HEK293T (cell line): ENCODE measurements around the gene EPHX1.

Experiments
- CTCF ChIA-PET: fragments of 350-600 bp; formaldehyde crosslinking; extraction: SDS; loops from one replicate; lab custom pipeline; 2021; ENCODE audit warnings: antibody characterized with exemption, inconsistent platforms; lab: Yijun Ruan, JAX
- POLR2A ChIA-PET: fragments of 350-600 bp; formaldehyde crosslinking; extraction: SDS; loops from one replicate; lab custom pipeline; 2020; ENCODE audit warnings: antibody characterized with exemption, inconsistent platforms; lab: Yijun Ruan, JAX
- DNase-seq: peaks from one replicate; pipeline ENCODE4 v3.0.0; 2012; ENCODE audit warnings: mixed read lengths; ENCODE audit errors: extremely low spot score
- ARNT ChIP-seq: fragments of 450-650 bp; IDR thresholded peaks from 2 replicates; pipeline ENCODE4 v1.6.1; 2017; ENCODE audit warnings: mild to moderate bottlenecking
- BHLHE40 ChIP-seq: fragments of 450-650 bp; IDR thresholded peaks from 2 replicates; pipeline ENCODE4 v1.6.1; 2016; ENCODE audit warnings: mild to moderate bottlenecking, moderate library complexity, borderline replicate concordance
- CTBP1 ChIP-seq: fragments of 450-650 bp; IDR thresholded peaks from 2 replicates; pipeline ENCODE4 v1.6.1; 2016; ENCODE audit warnings: borderline replicate concordance
- ELF4 ChIP-seq: fragments of 450-650 bp; IDR thresholded peaks from 2 replicates; pipeline ENCODE4 v1.6.1; 2017; ENCODE audit warnings: antibody characterized with exemption
- FOXA1 ChIP-seq: fragments of 450-650 bp; IDR thresholded peaks from 2 replicates; pipeline ENCODE4 v1.6.1; 2016; ENCODE audit warnings: mild to moderate bottlenecking
- FOXK2 ChIP-seq: fragments of 450-650 bp; IDR thresholded peaks from 2 replicates; pipeline ENCODE4 v1.6.1; 2016; ENCODE audit warnings: mild to moderate bottlenecking
- FOXM1 ChIP-seq: fragments of 450-650 bp; IDR thresholded peaks from 2 replicates; pipeline ENCODE4 v1.6.1; 2017; ENCODE audit warnings: mild to moderate bottlenecking, borderline replicate concordance
- HDGF ChIP-seq: fragments of 450-650 bp; IDR thresholded peaks from 2 replicates; pipeline ENCODE4 v1.6.1; 2017; ENCODE audit warnings: antibody characterized with exemption, borderline replicate concordance
- L3MBTL2 ChIP-seq: fragments of 450-650 bp; conservative IDR thresholded peaks from 2 replicates; pipeline ENCODE4 v1.6.1; 2016; ENCODE audit warnings: mild to moderate bottlenecking
- LEF1 ChIP-seq: fragments of 450-650 bp; IDR thresholded peaks from 2 replicates; pipeline ENCODE4 v1.6.1; 2017; ENCODE audit warnings: mild to moderate bottlenecking, borderline replicate concordance
- NFRKB ChIP-seq: fragments of 450-650 bp; IDR thresholded peaks from 2 replicates; pipeline ENCODE4 v1.6.1; 2016; ENCODE audit warnings: mild to moderate bottlenecking, moderate library complexity
- PKNOX1 ChIP-seq: fragments of 450-650 bp; IDR thresholded peaks from 2 replicates; pipeline ENCODE4 v1.6.1; 2016
- SP1 ChIP-seq: fragments of 450-650 bp; IDR thresholded peaks from 2 replicates; pipeline ENCODE4 v1.6.1; 2017
- SUZ12 ChIP-seq: fragments of 450-650 bp; IDR thresholded peaks from 2 replicates; pipeline ENCODE4 v1.6.1; 2016; ENCODE audit warnings: mild to moderate bottlenecking
- TARDBP ChIP-seq: fragments of 450-650 bp; IDR thresholded peaks from 2 replicates; pipeline ENCODE4 v1.6.1; 2016
- ZNF384 ChIP-seq: fragments of 450-650 bp; IDR thresholded peaks from 2 replicates; pipeline ENCODE4 v1.6.1; 2016

Gene EPHX1

GRCh38 chr1:225765982-225766674 is 43.8 kb upstream of the EPHX1 start:
- ChIA-PET POLR2A (interaction anchor here (3.5 to 4.0 kb wide), 2 partner anchors 12 to 114 kb away, joined by 24 to 41 read pairs; partner anchors contain the start of genes ENAH and SRP9), CTCF (no interaction called here)
- TF ChIP-seq SP1 (no peak), BHLHE40 (no peak), HDGF (no peak), TARDBP (no peak), FOXK2 (no peak), L3MBTL2 (no peak), ELF4 (no peak), ARNT (no peak), ZNF384 (no peak), LEF1 (no peak), NFRKB (no peak), FOXA1 (no peak), CTBP1 (no peak), SUZ12 (no peak), PKNOX1 (no peak)
- no peak for DNase-seq

GRCh38 chr1:225766967-225767633 is 42.8 kb upstream of the EPHX1 start:
- DNase-seq = no peak
- POLR2A ChIA-PET = interaction anchor here (1.3 to 4.0 kb wide), 4 partner anchors 11 to 115 kb away, joined by 6 to 41 read pairs (median 18); partner anchors contain the start of genes ENAH and SRP9

GRCh38 chr1:225767634-225768540 is 42.0 kb upstream of the EPHX1 start:
- TF ChIP-seq ZNF384 = no peak
- TF ChIP-seq ARNT = no peak
- no peak for TF ChIP-seq BHLHE40
- TF ChIP-seq FOXM1 = no peak
- TF ChIP-seq NFRKB = no peak
- TF ChIP-seq SUZ12 = no peak
- ChIA-PET CTCF (interaction anchor here (0.6 to 2.6 kb wide), 10 partner anchors 10 to 293 kb away, joined by 3 to 13 read pairs (median 3); partner anchors contain the start of gene SRP9), POLR2A (interaction anchor here (0.7 to 4.0 kb wide), 7 partner anchors 10 to 220 kb away, joined by 3 to 41 read pairs (median 6); partner anchors contain the start of genes ENAH and SRP9)
- DNase-seq = no peak

More at GRCh38 chr1:225766967-225767633, 42.8 kb upstream of the EPHX1 start:
- TF ChIP-seq SP1 = no peak
- TF ChIP-seq ARNT = no peak
- TF ChIP-seq LEF1 = no peak
- no peak for TF ChIP-seq BHLHE40
- no peak for TF ChIP-seq NFRKB
- TF ChIP-seq ZNF384 = no peak
- TF ChIP-seq L3MBTL2 = no peak
- no peak for TF ChIP-seq CTBP1
- no peak for TF ChIP-seq PKNOX1
- no peak for TF ChIP-seq ELF4
- TF ChIP-seq TARDBP = no peak
- TF ChIP-seq FOXM1 = no peak
- no peak for TF ChIP-seq SUZ12
- TF ChIP-seq HDGF = no peak
- no peak for TF ChIP-seq FOXK2
- TF ChIP-seq FOXA1 = no peak
- CTCF ChIA-PET = interaction anchor here (1.1 to 2.6 kb wide), 7 partner anchors 10 to 291 kb away, joined by 3 to 13 read pairs (median 3); partner anchors contain the start of gene SRP9

GRCh38 chr1:225768662-225769426 is 41.1 kb upstream of the EPHX1 start:
- DNase-seq = no peak
- CTCF ChIA-PET = interaction anchor here (0.8 to 2.6 kb wide), 6 partner anchors 9 to 294 kb away, joined by 3 to 13 read pairs (median 4); partner anchors contain the start of gene SRP9
- TF ChIP-seq FOXM1 (no peak), NFRKB (no peak)
- POLR2A ChIA-PET = interaction anchor here (1.1 to 4.0 kb wide), 7 partner anchors 9 to 135 kb away, joined by 3 to 41 read pairs (median 6); partner anchors contain the start of genes ENAH and SRP9

- ChIA-PET POLR2A (interaction anchor here (1.1 to 4.0 kb wide), 6 partner anchors 8 to 235 kb away, joined by 3 to 41 read pairs (median 5); partner anchors contain the start of genes ENAH and SRP9), CTCF (interaction anchor here (0.6 to 2.6 kb wide), 6 partner anchors 8 to 295 kb away, joined by 3 to 13 read pairs (median 4); partner anchors contain the start of gene SRP9)
- no peak for TF ChIP-seq TARDBP
- no peak for TF ChIP-seq PKNOX1
- no peak for TF ChIP-seq FOXA1
- TF ChIP-seq LEF1 = no peak
- no peak for TF ChIP-seq SP1
- TF ChIP-seq L3MBTL2 = no peak
- TF ChIP-seq ARNT = no peak
- DNase-seq = no peak
These were observed 40.2 kb upstream of the EPHX1 start for GRCh38 chr1:225769687-225770086.
